Embryonic facial prominence (tissue), 1 donor: ENCODE results near the gene SLC39A11.

ENCODE experiments used
- DNase-seq: peaks from one replicate; pipeline ENCODE4 v3.0.0-alpha.2; 2016; ENCODE audit errors: extremely low spot score

Gene SLC39A11

GRCh38 chr17:72976971-72977770, 115.3 kb downstream of the SLC39A11 start:
- no peak for DNase-seq

- no peak for DNase-seq
Observed at GRCh38 chr17:72975509-72975908, 117.0 kb downstream of the SLC39A11 start.

GRCh38 chr17:72974605-72975232, 117.8 kb downstream of the SLC39A11 start:
- no peak for DNase-seq

- no peak for DNase-seq
Observed at GRCh38 chr17:72972263-72972951, 120.1 kb downstream of the SLC39A11 start.

GRCh38 chr17:72971226-72971880, 121.1 kb downstream of the SLC39A11 start:
- DNase-seq, result no peak

- no peak for DNase-seq
Observed at GRCh38 chr17:72970797-72971196, 121.7 kb downstream of the SLC39A11 start.

- DNase-seq, result no peak
Observed at GRCh38 chr17:72970246-72970645, 122.2 kb downstream of the SLC39A11 start.

GRCh38 chr17:72969293-72969906, 123.1 kb downstream of the SLC39A11 start:
- no peak for DNase-seq

- no peak for DNase-seq
Observed at GRCh38 chr17:72968798-72969197, 123.7 kb downstream of the SLC39A11 start.

- no peak for DNase-seq
Observed at GRCh38 chr17:72967977-72968585, 124.4 kb downstream of the SLC39A11 start.

GRCh38 chr17:72967277-72967970, 125.1 kb downstream of the SLC39A11 start:
- DNase-seq, result no peak

- no peak for DNase-seq
Observed at GRCh38 chr17:72962106-72962505, 130.4 kb downstream of the SLC39A11 start.

- no peak for DNase-seq
Observed at GRCh38 chr17:72955391-72956140, 136.9 kb downstream of the SLC39A11 start.

- no peak for DNase-seq
Observed at GRCh38 chr17:72954579-72954978, 137.9 kb downstream of the SLC39A11 start.

GRCh38 chr17:72953621-72954020, 138.9 kb downstream of the SLC39A11 start:
- DNase-seq, result no peak

- no peak for DNase-seq
Observed at GRCh38 chr17:72952641-72953315, 139.7 kb downstream of the SLC39A11 start.

GRCh38 chr17:72952220-72952619, 140.3 kb downstream of the SLC39A11 start:
- no peak for DNase-seq

GRCh38 chr17:72950242-72950931, 142.1 kb downstream of the SLC39A11 start:
- no peak for DNase-seq

GRCh38 chr17:72948115-72948514, 144.4 kb downstream of the SLC39A11 start:
- DNase-seq, result no peak
